ENCODE results near the gene OSR1.

OSR1 gene

GRCh38 chr2:19329445-19329844, 29.0 kb downstream of the OSR1 start:
- Histone ChIP-seq H3K4me3 (ENCODE audit: low read length in 2 of 2) (no peak overlapping the region), H3K4me1 (ENCODE audit: control insufficient read depth in 2 of 2, insufficient read depth in 1 of 2, low read depth in 1 of 2, low read length in 2 of 2) (no peaks in the 10 kb centered on the region), H3K36me3 (replicated peaks in 1 of 2; ENCODE audit: control insufficient read depth in 2 of 2, insufficient read depth in 2 of 2, low read length in 2 of 2) (no peaks in the 10 kb centered on the region), H3K27me3 (ENCODE audit: control insufficient read depth in 3 of 3, insufficient read depth in 3 of 3, low read depth in 1 of 3, low read length in 3 of 3) (no peaks in the 10 kb centered on the region), H3K9me3 (replicated peaks in 1 of 2; ENCODE audit: control insufficient read depth in 2 of 2, insufficient read depth in 1 of 2, low read depth in 1 of 2, low read length in 2 of 2) (no peaks in the 10 kb centered on the region), H2BK15ac (ENCODE audit: low read length) (no peak overlapping the region), H3K14ac (ENCODE audit: low read length) (no peak overlapping the region), H2AK5ac (ENCODE audit: low read depth, low read length) (no peak overlapping the region), H2BK120ac (ENCODE audit: low read depth, low read length) (no peak overlapping the region), H4K8ac (ENCODE audit: low read depth, low read length) (no peak overlapping the region), H4K91ac (ENCODE audit: low read depth, low read length, poor library complexity) (no peak overlapping the region), H3K4ac (ENCODE audit: low read length) (no peak overlapping the region), H2AFZ (ENCODE audit: low read length) (no peak overlapping the region), H3K23ac (ENCODE audit: low read depth, low read length, poor library complexity) (no peak overlapping the region), H3K27ac (replicated peaks; ENCODE audit: low read length) (no peak overlapping the region), H2BK5ac (ENCODE audit: low read length) (no peak overlapping the region), H3K4me2 (ENCODE audit: insufficient read depth, low read length, poor library complexity, severe bottlenecking) (no peak overlapping the region), H2BK12ac (ENCODE audit: low read length) (no peak overlapping the region), H3K18ac (ENCODE audit: low read length) (no peak overlapping the region), H3K9ac (ENCODE audit: low read depth, low read length, poor library complexity) (no peak overlapping the region), H3K79me1 (ENCODE audit: low read depth, low read length) (no peaks in the 10 kb centered on the region)
- DNase-seq (ENCODE audit: low spot score), result no peak
- WGBS, 2 donors (ENCODE audit: extremely low coverage in 2 of 2, insufficient read length in 2 of 2, insufficient replicate concordance in 1 of 2), result no CpG with 5 or more reads among the region's 2 CpGs

GRCh38 chr2:19327496-19327895, 30.9 kb downstream of the OSR1 start:
- Histone ChIP-seq H3K14ac (ENCODE audit: low read length) (no peak overlapping the region), H3K4me2 (ENCODE audit: insufficient read depth, low read length, poor library complexity, severe bottlenecking) (no peak overlapping the region), H3K36me3 (replicated peaks in 1 of 2; ENCODE audit: control insufficient read depth in 2 of 2, insufficient read depth in 2 of 2, low read length in 2 of 2) (no peaks in the 10 kb centered on the region), H3K27me3 (ENCODE audit: control insufficient read depth in 3 of 3, insufficient read depth in 3 of 3, low read depth in 1 of 3, low read length in 3 of 3) (no peaks in the 10 kb centered on the region), H3K23ac (ENCODE audit: low read depth, low read length, poor library complexity) (no peak overlapping the region), H3K9me3 (replicated peaks in 1 of 2; ENCODE audit: control insufficient read depth in 2 of 2, insufficient read depth in 1 of 2, low read depth in 1 of 2, low read length in 2 of 2) (no peaks in the 10 kb centered on the region), H2BK120ac (ENCODE audit: low read depth, low read length) (no peak overlapping the region), H2BK15ac (ENCODE audit: low read length) (no peak overlapping the region), H4K8ac (ENCODE audit: low read depth, low read length) (no peak overlapping the region), H3K4me3 (ENCODE audit: low read length in 2 of 2) (no peak overlapping the region), H4K91ac (ENCODE audit: low read depth, low read length, poor library complexity) (no peak overlapping the region), H3K27ac (replicated peaks; ENCODE audit: low read length) (no peak overlapping the region), H3K9ac (ENCODE audit: low read depth, low read length, poor library complexity) (no peak overlapping the region), H2AFZ (ENCODE audit: low read length) (no peak overlapping the region), H3K18ac (ENCODE audit: low read length) (no peak overlapping the region), H2AK5ac (ENCODE audit: low read depth, low read length) (no peak overlapping the region), H2BK5ac (ENCODE audit: low read length) (no peak overlapping the region), H3K4ac (ENCODE audit: low read length) (no peak overlapping the region), H3K4me1 (ENCODE audit: control insufficient read depth in 2 of 2, insufficient read depth in 1 of 2, low read depth in 1 of 2, low read length in 2 of 2) (no peaks in the 10 kb centered on the region), H3K79me1 (ENCODE audit: low read depth, low read length) (no peaks in the 10 kb centered on the region), H2BK12ac (ENCODE audit: low read length) (no peak overlapping the region)
- DNase-seq (ENCODE audit: low spot score), result no peak

- Histone ChIP-seq H3K14ac (ENCODE audit: low read length) (no peak overlapping the region), H3K36me3 (replicated peaks in 1 of 2; ENCODE audit: control insufficient read depth in 2 of 2, insufficient read depth in 2 of 2, low read length in 2 of 2) (no peaks in the 10 kb centered on the region), H2BK15ac (ENCODE audit: low read length) (no peak overlapping the region), H3K9me3 (replicated peaks in 1 of 2; ENCODE audit: control insufficient read depth in 2 of 2, insufficient read depth in 1 of 2, low read depth in 1 of 2, low read length in 2 of 2) (no peaks in the 10 kb centered on the region), H3K4ac (ENCODE audit: low read length) (no peak overlapping the region), H3K18ac (ENCODE audit: low read length) (no peak overlapping the region), H3K27ac (replicated peaks; ENCODE audit: low read length) (no peak overlapping the region), H3K79me1 (ENCODE audit: low read depth, low read length) (no peaks in the 10 kb centered on the region), H3K4me2 (ENCODE audit: insufficient read depth, low read length, poor library complexity, severe bottlenecking) (no peak overlapping the region), H3K4me3 (ENCODE audit: low read length in 2 of 2) (no peak overlapping the region), H2BK12ac (ENCODE audit: low read length) (no peak overlapping the region), H2AK5ac (ENCODE audit: low read depth, low read length) (no peak overlapping the region), H2AFZ (ENCODE audit: low read length) (no peak overlapping the region), H3K27me3 (ENCODE audit: control insufficient read depth in 3 of 3, insufficient read depth in 3 of 3, low read depth in 1 of 3, low read length in 3 of 3) (no peaks in the 10 kb centered on the region), H4K8ac (ENCODE audit: low read depth, low read length) (no peak overlapping the region), H3K4me1 (ENCODE audit: control insufficient read depth in 2 of 2, insufficient read depth in 1 of 2, low read depth in 1 of 2, low read length in 2 of 2) (no peaks in the 10 kb centered on the region), H2BK120ac (ENCODE audit: low read depth, low read length) (no peak overlapping the region), H4K91ac (ENCODE audit: low read depth, low read length, poor library complexity) (no peak overlapping the region), H2BK5ac (ENCODE audit: low read length) (no peak overlapping the region), H3K9ac (ENCODE audit: low read depth, low read length, poor library complexity) (no peak overlapping the region), H3K23ac (ENCODE audit: low read depth, low read length, poor library complexity) (no peak overlapping the region)
- DNase-seq (ENCODE audit: low spot score), result no peak
These were observed 36.5 kb downstream of the OSR1 start for GRCh38 chr2:19321946-19322345.

GRCh38 chr2:19320813-19321212, 37.6 kb downstream of the OSR1 start:
- Histone ChIP-seq H2BK12ac (ENCODE audit: low read length) (no peak overlapping the region), H3K27me3 (ENCODE audit: control insufficient read depth in 3 of 3, insufficient read depth in 3 of 3, low read depth in 1 of 3, low read length in 3 of 3) (no peaks in the 10 kb centered on the region), H2BK120ac (ENCODE audit: low read depth, low read length) (no peak overlapping the region), H2AFZ (ENCODE audit: low read length) (no peak overlapping the region), H3K14ac (ENCODE audit: low read length) (no peak overlapping the region), H3K9me3 (replicated peaks in 1 of 2; ENCODE audit: control insufficient read depth in 2 of 2, insufficient read depth in 1 of 2, low read depth in 1 of 2, low read length in 2 of 2) (no peaks in the 10 kb centered on the region), H2AK5ac (ENCODE audit: low read depth, low read length) (no peak overlapping the region), H3K18ac (ENCODE audit: low read length) (no peak overlapping the region), H4K91ac (ENCODE audit: low read depth, low read length, poor library complexity) (no peak overlapping the region), H3K23ac (ENCODE audit: low read depth, low read length, poor library complexity) (no peak overlapping the region), H3K36me3 (replicated peaks in 1 of 2; ENCODE audit: control insufficient read depth in 2 of 2, insufficient read depth in 2 of 2, low read length in 2 of 2) (no peaks in the 10 kb centered on the region), H3K79me1 (ENCODE audit: low read depth, low read length) (no peaks in the 10 kb centered on the region), H3K4me3 (ENCODE audit: low read length in 2 of 2) (no peak overlapping the region), H3K4me2 (ENCODE audit: insufficient read depth, low read length, poor library complexity, severe bottlenecking) (no peak overlapping the region), H2BK5ac (ENCODE audit: low read length) (no peak overlapping the region), H3K4me1 (ENCODE audit: control insufficient read depth in 2 of 2, insufficient read depth in 1 of 2, low read depth in 1 of 2, low read length in 2 of 2) (no peaks in the 10 kb centered on the region), H3K27ac (replicated peaks; ENCODE audit: low read length) (no peak overlapping the region), H3K4ac (ENCODE audit: low read length) (no peak overlapping the region), H2BK15ac (ENCODE audit: low read length) (no peak overlapping the region), H4K8ac (ENCODE audit: low read depth, low read length) (no peak overlapping the region), H3K9ac (ENCODE audit: low read depth, low read length, poor library complexity) (no peak overlapping the region)
- no CpG with 5 or more reads among the region's 1 CpG for WGBS, 2 donors (ENCODE audit: extremely low coverage in 2 of 2, insufficient read length in 2 of 2, insufficient replicate concordance in 1 of 2)
- no peak for DNase-seq (ENCODE audit: low spot score)

Measured in neuronal stem cell (in vitro differentiated cells).